Activated T-helper 17 cell treated with anti-CD3 and anti-CD28 coated beads, Interleukin-2, amount 50 U/mL, for 72 hours (primary cell): Measurements from ENCODE around the gene KLHL13. TPM values are rescaled to one million over a fixed set of nuclear protein-coding genes. Genes with fewer than 3 reads are reported as not detected.

ENCODE experiments used
- ATAC-seq: fragments of 150-1000 bp; cut with Tn5 transposase; replicated peaks from 2 replicates; pipeline ENCODE4 v1.10.0; 2021; ENCODE audit warnings: mild to moderate bottlenecking, moderate library complexity
- H3K27ac Mint-ChIP-seq: one replicate; pipeline ENCODE4 v1.8.0; 2022; ENCODE audit warnings: mixed read lengths
- H3K27me3 Mint-ChIP-seq: one replicate; pipeline ENCODE4 v1.8.0; 2022; ENCODE audit warnings: mixed read lengths
- H3K36me3 Mint-ChIP-seq: one replicate; pipeline ENCODE4 v1.8.0; 2022; ENCODE audit warnings: low read depth, mild to moderate bottlenecking, mixed read lengths
- H3K4me1 Mint-ChIP-seq: one replicate; pipeline ENCODE4 v1.8.0; 2022; ENCODE audit warnings: mixed read lengths
- H3K4me3 Mint-ChIP-seq: one replicate; pipeline ENCODE4 v1.8.0; 2022; ENCODE audit warnings: mild to moderate bottlenecking, mixed read lengths
- H3K9me3 Mint-ChIP-seq: one replicate; pipeline ENCODE4 v1.8.0; 2022; ENCODE audit warnings: mixed read lengths
- total RNA-seq, 2 donors: library from RNA; stranded (reverse); gene quantifications; one replicate each; pipeline ENCODE4 v1.2.3, GENCODE V29; 2022

Gene KLHL13
- total RNA-seq, 2 donors from 2014 or later: 0.09 to 0.24 TPM

DNA sequence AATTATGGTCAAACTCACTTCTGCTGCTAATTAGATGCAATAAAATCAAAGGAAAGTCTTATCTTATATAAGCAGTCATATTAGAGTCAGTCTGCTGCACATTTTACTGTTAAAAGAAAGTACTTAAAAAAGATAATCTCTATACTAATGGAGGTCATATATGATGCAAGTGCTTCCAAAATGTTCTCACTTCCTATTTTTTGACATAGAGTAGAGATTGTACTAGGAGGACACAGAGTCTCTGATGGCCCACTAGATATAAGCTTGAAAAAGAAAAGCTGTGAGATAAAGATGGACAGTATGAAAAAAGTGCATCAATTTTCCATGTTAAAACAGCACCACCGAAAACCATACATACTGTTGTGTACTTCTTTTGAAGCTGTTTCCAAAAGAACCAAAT is 196.9 kb downstream of the KLHL13 start:
- no peak for ATAC-seq

DNA sequence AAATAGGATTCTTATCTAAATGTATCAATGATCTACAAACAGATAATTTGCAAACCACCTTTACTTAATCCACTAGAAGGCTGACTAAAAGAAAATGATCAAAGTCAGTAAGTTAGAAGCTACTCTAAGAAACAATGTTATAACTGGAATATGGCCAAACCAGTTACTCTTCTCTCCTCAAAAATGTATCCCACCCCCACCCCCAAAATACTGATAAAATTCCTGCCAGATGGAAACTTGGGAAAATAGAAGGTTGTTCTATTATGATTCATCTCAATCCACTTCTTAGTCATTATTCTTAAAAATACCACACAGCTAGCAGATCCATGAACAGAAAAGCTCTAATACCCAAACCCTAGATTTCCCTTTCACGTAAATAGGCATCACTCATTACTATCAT is 206.4 kb downstream of the KLHL13 start:
- no peak for ATAC-seq
- Mint-ChIP-seq H3K4me3 (no peak overlapping the region), H3K27ac (no peak overlapping the region), H3K9me3 (no peaks in the 10 kb centered on the region), H3K4me1 (no peaks in the 10 kb centered on the region), H3K36me3 (no peaks in the 10 kb centered on the region), H3K27me3 (no peaks in the 10 kb centered on the region)

More for the DNA sequence above, 196.9 kb downstream of the KLHL13 start:
- H3K27me3 Mint-ChIP-seq: no peaks in the 10 kb centered on the region
- no peak overlapping the region for H3K27ac Mint-ChIP-seq
- H3K4me1 Mint-ChIP-seq: no peaks in the 10 kb centered on the region
- no peak overlapping the region for H3K4me3 Mint-ChIP-seq
- H3K36me3 Mint-ChIP-seq: no peaks in the 10 kb centered on the region
- H3K9me3 Mint-ChIP-seq: no peaks in the 10 kb centered on the region

- H3K27ac Mint-ChIP-seq: no peak overlapping the region
- no peak overlapping the region for H3K4me3 Mint-ChIP-seq
- H3K9me3 Mint-ChIP-seq: no peaks in the 10 kb centered on the region
- ATAC-seq: no peak
- H3K27me3 Mint-ChIP-seq: no peaks in the 10 kb centered on the region
- H3K36me3 Mint-ChIP-seq: no peaks in the 10 kb centered on the region
- H3K4me1 Mint-ChIP-seq: no peaks in the 10 kb centered on the region
These were observed 218.4 kb downstream of the KLHL13 start for GRCh38 chrX:117898226-117898625.

DNA sequence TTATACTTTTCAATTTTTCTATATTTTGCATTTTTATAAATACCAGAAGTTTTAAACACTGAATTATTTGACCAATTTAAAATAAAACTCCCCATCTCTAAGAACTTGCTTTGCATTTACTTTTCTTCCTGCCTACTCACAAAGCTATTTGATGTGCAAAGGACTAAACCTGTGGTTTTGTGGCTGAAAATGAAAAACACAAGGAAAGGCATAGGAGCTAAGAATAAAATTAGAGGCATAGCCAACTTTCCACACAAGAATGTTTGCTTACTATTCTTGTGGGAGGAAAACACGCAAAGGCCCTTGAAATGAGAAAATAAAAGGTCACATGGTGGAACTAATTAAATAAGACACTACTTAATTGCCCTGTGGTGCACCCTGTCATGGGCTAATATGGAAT is 221.2 kb downstream of the KLHL13 start:
- no peak for ATAC-seq
- Mint-ChIP-seq H3K4me3 (no peak overlapping the region), H3K27me3 (no peaks in the 10 kb centered on the region), H3K9me3 (no peaks in the 10 kb centered on the region), H3K27ac (no peak overlapping the region), H3K4me1 (no peaks in the 10 kb centered on the region), H3K36me3 (no peaks in the 10 kb centered on the region)

GRCh38 chrX:117892469-117892868 is 224.1 kb downstream of the KLHL13 start:
- H3K4me1 Mint-ChIP-seq: no peaks in the 10 kb centered on the region
- H3K4me3 Mint-ChIP-seq: no peak overlapping the region

GRCh38 chrX:117871796-117872195 is 244.8 kb downstream of the KLHL13 start:
- Mint-ChIP-seq H3K9me3 (no peaks in the 10 kb centered on the region), H3K4me1 (no peaks in the 10 kb centered on the region), H3K27me3 (no peaks in the 10 kb centered on the region), H3K4me3 (no peak overlapping the region), H3K27ac (no peak overlapping the region), H3K36me3 (no peaks in the 10 kb centered on the region)
- no peak for ATAC-seq

More at GRCh38 chrX:117892469-117892868, 224.1 kb downstream of the KLHL13 start:
- H3K9me3 Mint-ChIP-seq: no peaks in the 10 kb centered on the region
- no peak for ATAC-seq
- H3K36me3 Mint-ChIP-seq: no peaks in the 10 kb centered on the region
- no peaks in the 10 kb centered on the region for H3K27me3 Mint-ChIP-seq
- H3K27ac Mint-ChIP-seq: no peak overlapping the region

- no peaks in the 10 kb centered on the region for H3K27me3 Mint-ChIP-seq
- no peak for ATAC-seq
- no peaks in the 10 kb centered on the region for H3K4me1 Mint-ChIP-seq
- H3K36me3 Mint-ChIP-seq: no peaks in the 10 kb centered on the region
- no peaks in the 10 kb centered on the region for H3K9me3 Mint-ChIP-seq
- no peak overlapping the region for H3K27ac Mint-ChIP-seq
- H3K4me3 Mint-ChIP-seq: no peak overlapping the region
These were observed 256.1 kb downstream of the KLHL13 start for GRCh38 chrX:117860517-117860916.

- ATAC-seq: no peak
- no peaks in the 10 kb centered on the region for H3K27me3 Mint-ChIP-seq
- no peaks in the 10 kb centered on the region for H3K4me1 Mint-ChIP-seq
- H3K4me3 Mint-ChIP-seq: no peak overlapping the region
- no peak overlapping the region for H3K27ac Mint-ChIP-seq
- no peaks in the 10 kb centered on the region for H3K9me3 Mint-ChIP-seq
- H3K36me3 Mint-ChIP-seq: no peaks in the 10 kb centered on the region
These were observed 261.8 kb downstream of the KLHL13 start for GRCh38 chrX:117854806-117855205.

DNA sequence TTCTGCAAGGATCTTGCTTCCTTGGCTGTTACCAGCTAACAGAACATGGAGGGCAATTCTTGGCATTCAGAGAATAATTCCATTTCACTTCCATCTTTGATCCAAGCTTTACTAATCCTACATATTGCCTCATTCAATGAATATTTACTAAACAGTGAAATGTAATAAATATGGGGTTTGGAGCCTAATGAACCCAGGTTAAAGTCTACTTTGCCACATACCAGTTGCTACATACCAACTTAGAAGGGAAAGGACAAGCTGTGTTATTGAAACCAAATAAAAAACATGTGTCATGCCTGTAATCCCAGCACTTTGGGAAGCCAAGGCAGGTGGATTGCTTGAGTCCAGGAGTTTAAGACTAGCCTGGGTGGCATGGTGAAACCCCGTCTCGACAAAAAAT is 265.6 kb downstream of the KLHL13 start:
- ATAC-seq: no peak
- no peaks in the 10 kb centered on the region for H3K9me3 Mint-ChIP-seq
- H3K36me3 Mint-ChIP-seq: no peaks in the 10 kb centered on the region
- H3K27me3 Mint-ChIP-seq: no peaks in the 10 kb centered on the region
- H3K4me1 Mint-ChIP-seq: no peaks in the 10 kb centered on the region
- no peak overlapping the region for H3K4me3 Mint-ChIP-seq
- H3K27ac Mint-ChIP-seq: no peak overlapping the region

Other genes starting within 250 kb of the KLHL13 start
- 10 to 100 TPM; 12.0 to 12.7 TPM for gene WDR44, start 229.3 kb upstream of the KLHL13 start, total RNA-seq